Measurements from ENCODE around the gene LAMA2.

The LAMA2 gene

DNA sequence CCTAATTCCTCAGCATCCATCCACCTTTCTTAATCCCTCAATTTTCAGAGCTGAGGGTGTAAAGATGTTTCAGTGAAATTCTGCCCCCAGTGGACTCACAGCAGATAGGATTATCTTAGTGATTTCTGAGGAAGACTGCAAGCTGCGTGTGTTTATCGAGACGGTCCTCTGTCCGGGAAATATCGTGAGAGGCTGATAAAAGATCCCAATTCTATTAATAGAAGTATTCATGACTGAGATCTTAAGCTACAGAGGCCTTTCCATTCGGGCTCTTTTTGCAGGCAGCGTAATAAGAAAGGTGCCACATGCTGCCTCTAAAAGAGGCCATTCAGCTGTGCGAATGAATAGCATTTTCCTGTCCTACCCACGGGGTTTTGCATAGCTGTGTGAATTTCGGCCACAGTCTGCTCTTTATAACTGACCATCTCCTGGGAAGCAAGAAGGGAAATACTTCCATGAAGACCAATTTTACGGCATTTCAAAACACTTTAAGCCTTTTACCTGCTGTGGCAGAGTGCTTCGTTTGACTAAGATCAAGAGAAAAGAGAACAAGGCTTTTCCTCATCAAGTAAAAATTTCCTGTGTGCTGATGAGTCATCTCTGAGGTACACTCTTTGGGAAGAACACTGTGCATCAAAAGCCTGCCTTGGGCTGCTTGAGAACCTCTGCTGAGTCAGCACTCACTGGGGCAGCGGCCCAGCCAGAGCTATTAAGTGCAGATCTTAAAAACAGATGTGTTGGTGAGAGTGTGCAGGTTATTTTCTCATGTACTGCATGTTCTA is 618.2 kb downstream of the LAMA2 start:
- DNase-seq: no peak

DNA sequence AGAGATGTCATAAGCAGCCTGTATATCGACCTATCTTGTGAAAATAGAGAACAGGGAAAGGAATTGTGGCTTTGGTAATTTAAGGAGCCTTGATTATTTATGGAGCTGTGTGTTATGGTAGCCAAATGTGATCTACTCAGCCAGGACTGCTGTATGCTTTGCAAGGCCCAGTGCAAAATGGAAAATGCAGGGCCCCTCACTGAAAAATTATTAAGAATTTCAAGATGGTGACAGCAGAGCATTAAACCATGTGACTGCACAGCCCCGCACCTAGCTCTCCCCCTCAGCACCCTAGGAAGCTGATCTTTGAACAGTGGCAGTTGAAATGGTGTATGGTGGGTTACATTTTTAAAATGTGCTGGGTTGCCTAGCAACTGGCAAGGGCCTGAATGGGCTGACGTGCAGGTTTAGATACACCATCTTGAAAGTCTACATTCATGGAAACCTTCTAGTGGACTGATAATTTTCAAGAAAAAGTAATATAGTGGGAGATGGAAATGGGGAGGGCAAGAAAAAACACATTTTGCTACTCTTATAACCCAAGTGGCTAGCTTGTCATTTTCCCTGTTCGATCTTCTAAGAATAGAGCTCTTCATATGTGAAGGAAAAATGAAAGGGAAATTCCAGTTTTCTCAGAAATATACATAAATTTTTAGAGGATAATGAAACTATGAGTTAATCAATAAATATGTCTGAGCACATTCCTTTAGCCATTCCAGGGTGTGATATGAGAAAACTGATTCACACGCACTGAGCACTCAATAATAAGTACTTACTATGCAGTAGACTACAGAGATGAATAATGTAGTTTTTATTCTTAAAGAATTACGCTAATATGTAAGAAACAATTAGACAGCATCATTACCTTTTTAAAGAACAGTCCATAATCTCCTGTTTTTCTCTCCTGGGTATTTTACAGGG is 619.1 kb downstream of the LAMA2 start:
- DNase-seq: no peak

DNA sequence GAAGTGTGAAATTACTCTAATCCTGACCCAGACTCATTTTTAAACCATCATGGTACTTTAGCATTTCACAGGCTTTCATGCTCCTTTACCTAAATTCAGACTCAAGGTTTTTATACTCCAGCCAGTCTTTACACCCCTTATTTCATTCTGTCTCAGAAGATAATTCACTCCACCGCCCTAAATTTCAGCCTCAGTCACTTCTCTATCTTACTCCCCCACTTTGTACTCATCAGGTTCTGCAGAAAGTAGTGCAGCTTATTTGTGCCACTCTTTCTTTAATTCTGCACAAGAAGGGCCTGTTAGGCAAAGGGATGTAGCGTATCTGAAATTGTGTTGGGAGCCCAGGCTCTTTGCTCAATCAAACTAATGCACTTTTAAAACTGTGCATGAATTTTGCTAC is 621.5 kb downstream of the LAMA2 start:
- DNase-seq: no peak

GRCh38 chr6:129507059-129507807 is 624.3 kb downstream of the LAMA2 start:
- DNase-seq: no peak

GRCh38 chr6:129507846-129508245 is 624.9 kb downstream of the LAMA2 start:
- no peak for DNase-seq

DNA sequence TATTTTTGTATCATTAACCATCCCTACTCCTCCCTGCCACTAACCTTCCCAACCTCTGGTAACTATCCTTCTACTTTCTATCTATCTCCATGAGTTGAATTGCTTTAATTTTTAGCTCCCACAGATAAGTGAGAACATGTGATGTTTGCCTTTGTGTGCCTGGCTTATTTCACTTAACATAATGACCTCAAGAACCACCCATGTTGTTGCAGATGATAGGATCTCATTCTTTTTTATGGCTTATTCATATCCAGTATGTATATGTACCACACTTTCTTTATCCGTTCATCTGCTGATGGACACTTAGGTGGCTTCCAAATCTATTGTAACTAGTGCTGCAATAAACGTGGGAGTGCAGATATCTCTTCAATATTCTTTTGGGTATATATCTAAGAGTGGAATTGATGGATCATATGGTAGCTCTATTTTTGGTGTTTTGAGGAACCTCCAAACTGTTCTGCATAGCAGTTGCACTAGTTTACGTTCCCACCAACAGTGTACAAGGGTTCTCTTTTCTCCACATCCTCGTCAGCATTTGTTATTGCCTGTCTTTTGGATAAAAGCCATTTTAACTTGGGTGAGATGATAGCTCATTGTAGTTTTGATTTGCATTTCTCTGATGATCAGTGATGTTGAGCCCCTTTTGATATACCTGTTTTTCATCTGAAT is 625.7 kb downstream of the LAMA2 start:
- no peak for DNase-seq

GRCh38 chr6:129510950-129511349 is 628.0 kb downstream of the LAMA2 start:
- DNase-seq: no peak

DNA sequence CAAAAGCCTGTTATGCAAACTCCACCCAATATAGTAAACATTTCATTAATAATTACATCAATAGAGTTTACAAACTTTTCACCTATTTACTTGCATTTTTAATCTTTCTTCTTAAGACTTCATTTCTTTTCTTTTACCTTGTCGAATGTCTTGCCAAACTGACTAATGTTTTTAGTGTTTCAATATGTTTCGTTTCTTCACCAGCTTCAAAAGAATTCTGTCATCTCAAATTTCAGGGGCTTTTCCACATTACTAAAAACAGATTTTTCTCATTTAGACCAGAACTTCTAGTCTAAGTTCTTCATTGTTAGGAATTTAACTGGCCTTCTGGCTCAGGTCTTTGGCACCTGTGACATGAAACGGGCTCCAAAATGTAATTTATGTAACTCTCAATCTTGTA is 630.5 kb downstream of the LAMA2 start:
- no peak for DNase-seq

DNA sequence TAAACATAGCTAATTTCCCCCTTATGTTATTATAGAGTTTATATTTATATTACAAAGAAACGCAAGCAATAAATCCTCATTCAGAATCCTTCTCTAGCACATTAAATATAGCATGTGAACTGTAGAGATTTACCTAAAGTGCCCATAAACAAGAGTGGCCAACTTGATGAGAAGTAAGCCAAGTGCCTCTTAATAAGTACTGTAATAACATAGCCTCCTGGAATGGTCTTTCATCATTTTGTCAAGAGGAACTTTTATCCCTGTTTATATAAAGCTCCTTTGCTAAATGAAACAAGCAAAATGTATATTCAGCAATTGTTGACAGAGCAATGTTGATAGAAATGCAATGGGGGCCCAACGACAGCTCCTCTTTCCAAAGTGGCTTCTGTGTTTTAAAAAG is 632.1 kb downstream of the LAMA2 start:
- no peak for DNase-seq

DNA sequence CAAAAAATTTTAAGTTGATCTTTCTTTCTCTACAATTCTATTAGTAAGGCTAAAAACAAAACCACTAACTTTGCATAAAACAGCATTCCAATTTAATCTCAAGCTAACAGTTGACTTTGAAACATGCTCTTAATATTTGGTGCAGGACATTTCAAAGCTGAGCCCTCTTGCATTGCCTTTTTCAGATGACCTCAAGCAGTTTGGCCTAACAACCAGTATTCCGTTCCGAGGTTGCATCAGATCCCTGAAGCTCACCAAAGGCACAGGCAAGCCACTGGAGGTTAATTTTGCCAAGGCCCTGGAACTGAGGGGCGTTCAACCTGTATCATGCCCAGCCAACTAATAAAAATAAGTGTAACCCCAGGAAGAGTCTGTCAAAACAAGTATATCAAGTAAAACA is 633.1 kb downstream of the LAMA2 start:
- no peak for DNase-seq

DNA sequence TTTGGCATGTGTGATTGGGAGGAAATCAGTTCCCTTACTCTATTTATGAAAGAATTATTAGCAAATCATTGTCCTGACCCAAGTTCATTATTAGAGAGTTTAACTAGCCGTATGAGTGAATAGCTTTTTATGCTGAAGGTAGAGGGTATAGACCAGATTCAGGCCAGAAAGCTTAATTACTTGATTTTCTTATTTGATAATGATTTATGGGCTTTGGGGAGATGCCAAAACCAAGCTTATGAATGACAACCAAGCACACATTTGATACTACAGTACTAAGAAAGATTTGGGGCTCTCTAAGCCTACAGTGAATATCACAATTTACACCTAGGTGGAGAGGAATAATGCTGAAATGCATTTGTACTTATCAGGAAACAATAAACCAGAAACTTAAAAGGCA is 633.8 kb downstream of the LAMA2 start:
- no peak for DNase-seq

DNA sequence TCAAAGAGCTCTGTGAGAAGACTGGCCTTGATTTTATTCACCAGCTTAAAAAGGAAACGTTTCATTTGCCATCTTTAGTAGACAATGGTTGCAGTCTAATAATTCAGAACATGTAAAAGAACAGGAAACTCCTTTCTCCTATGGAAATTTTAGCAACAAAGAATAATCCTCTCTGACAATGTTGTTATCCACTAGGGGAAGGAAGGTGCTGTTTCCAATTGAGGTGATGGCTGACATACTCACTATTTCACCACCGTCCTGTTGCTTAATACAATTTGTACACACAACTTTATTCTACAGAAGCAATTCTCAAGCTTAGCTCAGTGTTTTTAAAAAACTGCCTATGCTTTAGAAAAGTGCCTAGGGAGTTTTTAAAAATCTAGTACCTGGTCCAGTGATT is 634.4 kb downstream of the LAMA2 start:
- no peak for DNase-seq

- no peak for DNase-seq
These were observed 636.8 kb downstream of the LAMA2 start for GRCh38 chr6:129519750-129520149.

GRCh38 chr6:129521946-129522345 is 639.0 kb downstream of the LAMA2 start:
- DNase-seq: no peak

DNA sequence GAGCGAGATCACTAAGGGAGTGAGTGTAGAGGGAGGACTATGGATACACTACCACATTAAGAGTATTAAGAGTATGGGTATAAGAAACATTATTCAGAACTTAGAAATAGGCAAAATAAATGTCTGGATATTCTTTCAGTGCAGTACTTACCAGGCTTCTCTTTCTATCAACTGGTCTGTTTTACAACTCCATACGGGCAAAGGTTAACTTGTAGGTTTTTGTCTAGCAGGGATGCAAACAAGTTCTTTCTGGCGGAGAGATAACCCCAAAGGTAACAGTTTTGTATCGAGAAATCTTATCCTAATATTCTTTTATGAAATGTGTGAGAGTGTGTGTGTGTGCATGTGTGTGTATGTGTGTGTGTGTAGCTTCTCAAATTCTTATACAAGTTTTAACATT is 640.9 kb downstream of the LAMA2 start:
- no peak for DNase-seq

- no peak for DNase-seq
These were observed 642.1 kb downstream of the LAMA2 start for GRCh38 chr6:129525055-129525454.

GRCh38 chr6:129534926-129535325 is 652.0 kb downstream of the LAMA2 start:
- no peak for DNase-seq

GRCh38 chr6:129536271-129536670 is 653.3 kb downstream of the LAMA2 start:
- DNase-seq: no peak

DNA sequence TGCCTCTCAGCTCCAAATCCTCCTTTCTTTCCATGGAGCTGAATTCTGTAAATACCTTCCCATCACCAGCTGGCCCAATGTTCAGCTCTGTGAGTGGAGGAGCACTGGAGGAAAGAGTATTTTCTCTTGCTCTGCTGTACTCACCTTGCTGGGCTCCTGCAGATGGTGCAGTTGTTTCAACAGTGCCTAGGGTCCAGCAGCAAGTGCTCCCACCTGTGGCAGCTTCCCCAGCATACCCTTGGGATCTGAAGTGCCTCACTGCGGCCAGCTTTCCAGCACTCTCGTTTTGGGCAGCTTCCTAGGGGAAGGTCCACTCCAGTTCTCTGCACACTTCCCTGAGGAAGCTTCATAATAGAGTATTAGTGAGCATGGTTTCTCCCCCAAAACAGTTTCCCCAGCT is 656.1 kb downstream of the LAMA2 start:
- DNase-seq: no peak

- DNase-seq: no peak
These were observed 659.8 kb downstream of the LAMA2 start for GRCh38 chr6:129542705-129543104.

GRCh38 chr6:129543981-129544380 is 661.0 kb downstream of the LAMA2 start:
- no peak for DNase-seq

- no peak for DNase-seq
These were observed 662.1 kb downstream of the LAMA2 start for GRCh38 chr6:129544892-129545612.
